HG03039 (cell line): Measurements from ENCODE around the gene MEIS2.

Source experiments
- ATAC-seq: cut with Tn5 transposase; IDR thresholded peaks from one replicate; pipeline ENCODE4 v1.9.1; 2021; ENCODE audit warnings: mild to moderate bottlenecking, moderate library complexity; ENCODE audit not compliant: unreplicated experiment

MEIS2 gene

DNA sequence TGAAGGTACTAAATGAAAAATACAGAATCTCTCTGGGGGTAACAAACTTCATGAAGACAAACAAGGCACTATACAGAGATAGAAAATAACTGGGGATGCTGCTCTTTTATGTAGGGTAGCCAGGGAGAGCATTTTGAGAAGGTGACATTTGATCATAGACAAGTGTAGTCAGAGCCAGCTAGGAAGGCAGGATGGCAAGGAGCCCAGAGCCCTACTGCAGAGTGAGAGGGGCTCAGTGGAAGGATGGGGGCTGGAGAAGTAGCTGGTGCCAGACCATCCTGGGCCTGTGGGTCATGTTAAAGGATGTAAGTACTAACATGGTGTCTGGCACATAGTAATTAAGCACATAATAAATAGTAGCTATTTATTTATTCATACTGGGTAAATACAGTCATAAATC lies 133.6 kb downstream of the MEIS2 start:
- ATAC-seq, result no peak

DNA sequence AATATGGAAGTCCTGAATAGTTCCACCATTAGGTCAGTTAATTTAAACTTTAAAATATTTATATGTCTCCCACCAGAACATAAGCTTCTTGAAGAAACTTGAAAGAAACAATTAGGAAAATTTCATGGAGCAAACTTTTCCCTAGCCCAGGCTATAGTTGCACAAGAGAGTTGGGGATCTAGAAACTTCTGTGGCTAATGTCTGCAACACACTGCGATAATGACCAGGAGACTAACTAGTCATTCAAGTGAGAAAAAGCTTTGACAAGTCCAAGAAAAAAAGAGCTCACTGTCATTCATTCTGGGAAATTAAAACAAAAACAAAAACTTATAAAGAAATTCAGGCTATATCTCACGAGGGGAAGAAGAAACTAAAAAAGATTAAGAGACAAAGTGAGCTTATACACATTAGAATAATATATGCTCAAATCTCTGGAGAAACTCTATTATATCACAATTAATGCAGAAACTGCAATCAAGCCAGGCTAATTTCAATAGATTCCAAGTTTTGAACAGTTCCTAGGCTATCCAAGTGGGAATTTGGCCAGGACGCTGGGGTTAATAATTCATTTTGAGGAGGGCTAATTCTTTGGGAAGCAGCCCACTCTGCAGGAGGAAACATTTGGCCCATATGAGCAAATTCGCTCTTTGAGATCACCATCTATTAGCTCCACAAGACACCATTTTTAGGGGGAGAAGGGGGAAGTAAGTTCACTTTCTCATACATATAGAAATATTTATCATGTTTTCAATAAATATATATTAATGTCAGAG lies 134.6 kb downstream of the MEIS2 start:
- ATAC-seq, result no peak

DNA sequence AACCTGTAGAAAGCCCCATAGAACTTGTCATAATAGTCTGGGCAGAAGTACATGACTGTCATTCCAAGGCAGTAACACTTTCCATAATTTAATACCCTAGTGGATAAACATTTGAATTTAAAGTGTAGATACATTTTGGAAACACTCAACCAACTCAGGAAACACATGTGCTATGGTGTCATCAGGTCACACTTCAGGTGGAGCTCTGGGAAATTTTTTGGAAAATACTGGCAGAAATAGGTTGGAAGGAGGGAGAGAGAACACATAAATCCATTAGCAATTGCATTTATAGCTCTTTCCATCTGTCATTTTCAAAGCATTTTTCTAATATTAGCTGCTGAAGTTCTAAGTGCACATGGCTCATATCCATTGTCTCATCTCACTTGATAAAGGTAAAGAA lies 135.7 kb downstream of the MEIS2 start:
- ATAC-seq, result no peak

DNA sequence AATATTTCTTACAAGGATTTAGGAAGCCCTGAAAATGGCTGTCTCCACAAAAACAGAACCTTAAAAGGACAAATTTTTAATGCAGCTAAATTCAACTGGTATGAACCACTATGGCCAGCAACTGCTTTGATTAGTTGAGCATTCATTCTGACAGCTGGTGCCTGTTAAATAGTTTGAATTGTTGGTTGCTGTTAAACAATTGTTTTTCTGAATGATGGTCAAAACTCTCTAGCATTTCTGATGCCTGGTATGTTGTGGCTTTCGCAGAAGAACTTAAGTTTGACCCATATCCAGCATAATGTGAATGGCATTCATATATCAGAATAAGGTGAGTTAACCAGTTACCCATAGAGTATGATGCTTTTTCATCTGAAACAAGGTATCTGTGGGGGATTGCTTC lies 138.4 kb downstream of the MEIS2 start:
- no peak for ATAC-seq

DNA sequence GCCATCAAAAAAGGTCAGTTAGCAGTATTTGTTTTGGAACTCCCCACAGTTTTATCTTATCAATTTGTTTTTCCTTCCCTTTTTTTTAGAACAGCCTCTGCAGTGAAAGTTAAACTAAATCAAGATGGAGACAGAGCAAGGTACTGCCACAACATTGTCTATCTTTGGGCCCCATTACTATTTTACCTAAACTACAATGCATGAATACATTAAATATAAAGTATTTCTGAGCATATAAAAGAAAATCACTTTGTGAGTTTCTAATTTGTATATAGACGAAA lies 139.5 kb downstream of the MEIS2 start:
- ATAC-seq, result no peak

DNA sequence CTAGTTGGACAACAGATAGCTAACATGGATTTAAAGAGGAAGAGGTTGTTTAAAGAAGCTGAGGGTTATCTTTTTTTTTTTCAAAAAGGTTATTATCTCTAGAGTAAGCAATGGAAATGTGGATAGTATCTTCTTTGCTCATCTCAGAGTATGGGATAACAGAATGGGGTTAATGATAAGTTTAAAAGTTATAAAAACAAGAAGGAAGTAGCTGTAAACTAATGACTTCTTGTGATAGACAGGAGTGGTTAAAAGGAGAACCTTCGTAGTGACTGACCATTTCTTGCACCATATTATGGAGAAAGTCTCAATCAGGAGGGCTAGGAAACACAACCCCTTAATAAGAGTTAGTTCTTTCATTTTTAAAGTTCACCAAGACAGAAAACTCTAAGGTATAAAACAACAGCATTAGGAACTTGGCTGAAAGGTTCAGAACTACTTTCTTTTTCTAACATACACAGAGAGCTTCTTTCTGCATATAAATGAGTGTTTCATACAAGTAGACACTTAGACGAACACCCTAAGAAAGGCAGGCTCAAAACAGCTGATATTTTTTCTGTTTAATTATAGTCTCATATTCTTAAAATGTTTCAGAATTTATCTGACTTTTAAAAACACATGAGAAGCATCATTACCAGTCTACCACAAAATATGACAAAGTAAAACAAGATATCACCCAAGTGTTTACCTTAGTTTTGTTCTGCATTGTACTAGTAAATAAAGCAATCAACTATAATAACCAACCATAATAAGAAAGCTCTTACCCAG lies 140.0 kb downstream of the MEIS2 start:
- no peak for ATAC-seq

DNA sequence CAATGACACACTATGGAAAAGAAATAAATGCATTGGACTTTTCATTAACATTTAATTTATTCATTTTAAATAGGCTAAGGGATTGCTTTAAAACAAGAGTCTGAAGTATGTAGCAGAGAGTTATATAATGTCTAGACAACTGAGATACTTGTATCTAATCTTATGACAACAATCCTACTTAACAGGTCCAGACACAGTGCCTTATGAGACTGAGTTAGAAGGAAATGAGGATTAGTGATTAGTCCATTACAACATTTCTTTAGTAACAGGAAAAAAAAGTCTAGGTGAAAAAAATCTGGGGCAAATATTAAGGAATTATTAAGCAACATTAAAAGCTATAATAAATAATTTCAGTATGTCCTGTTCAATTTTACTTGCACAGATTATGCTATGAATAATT lies 140.6 kb downstream of the MEIS2 start:
- ATAC-seq, result no peak

DNA sequence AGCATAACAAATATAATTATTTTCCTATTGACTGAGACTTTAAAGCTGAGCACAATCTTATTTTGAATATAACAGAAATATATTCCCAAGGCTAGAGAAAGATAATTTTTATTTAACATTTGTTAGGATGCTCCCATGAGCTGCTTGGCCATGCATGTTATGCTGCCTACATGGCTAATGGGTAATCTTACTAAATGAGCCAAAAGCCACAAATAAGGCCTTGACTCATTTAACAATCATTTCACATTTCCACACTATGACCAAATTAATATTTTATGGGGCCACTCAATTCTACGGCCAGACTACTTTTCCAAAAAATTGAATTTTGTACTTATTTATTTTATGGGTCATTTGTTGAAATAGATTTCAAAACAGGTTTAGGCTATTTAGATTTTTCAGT lies 141.7 kb downstream of the MEIS2 start:
- ATAC-seq, result no peak

DNA sequence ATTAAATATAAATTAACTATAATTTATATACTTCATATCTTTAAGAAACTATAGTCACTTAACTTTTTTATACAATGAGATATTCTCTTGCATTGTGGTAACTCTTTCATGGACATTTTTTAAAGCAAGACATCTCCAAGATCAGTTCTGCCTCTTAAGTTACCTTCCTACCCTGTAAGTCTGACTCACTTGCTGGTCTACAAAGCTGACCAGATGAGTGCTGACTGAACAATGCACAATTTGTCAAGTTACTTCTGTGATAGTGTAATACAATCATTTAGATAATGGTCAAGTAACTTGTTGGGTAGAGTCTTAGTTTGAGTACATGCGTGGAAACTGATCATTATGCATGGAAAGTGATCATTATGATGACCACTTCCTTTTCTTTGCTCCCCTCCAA lies 145.9 kb downstream of the MEIS2 start:
- no peak for ATAC-seq

DNA sequence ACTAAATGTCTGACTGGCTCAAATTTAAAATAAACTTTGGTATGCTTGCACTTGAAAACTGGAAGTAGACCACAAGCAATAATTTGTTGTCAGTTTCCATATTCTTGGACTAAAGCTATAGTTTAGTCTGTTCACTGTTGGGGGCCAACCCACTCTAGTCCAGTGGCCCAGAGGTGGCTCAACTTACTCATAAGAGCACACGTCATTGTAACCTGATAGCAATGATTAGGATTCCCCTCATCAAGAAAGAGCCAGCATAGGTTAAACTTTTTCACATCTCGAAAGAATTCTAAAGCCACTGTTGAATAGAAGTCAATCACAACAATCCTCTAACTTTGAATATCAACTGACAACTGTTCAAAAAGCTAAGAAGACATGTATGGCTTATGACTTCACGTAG lies 147.0 kb downstream of the MEIS2 start:
- no peak for ATAC-seq

DNA sequence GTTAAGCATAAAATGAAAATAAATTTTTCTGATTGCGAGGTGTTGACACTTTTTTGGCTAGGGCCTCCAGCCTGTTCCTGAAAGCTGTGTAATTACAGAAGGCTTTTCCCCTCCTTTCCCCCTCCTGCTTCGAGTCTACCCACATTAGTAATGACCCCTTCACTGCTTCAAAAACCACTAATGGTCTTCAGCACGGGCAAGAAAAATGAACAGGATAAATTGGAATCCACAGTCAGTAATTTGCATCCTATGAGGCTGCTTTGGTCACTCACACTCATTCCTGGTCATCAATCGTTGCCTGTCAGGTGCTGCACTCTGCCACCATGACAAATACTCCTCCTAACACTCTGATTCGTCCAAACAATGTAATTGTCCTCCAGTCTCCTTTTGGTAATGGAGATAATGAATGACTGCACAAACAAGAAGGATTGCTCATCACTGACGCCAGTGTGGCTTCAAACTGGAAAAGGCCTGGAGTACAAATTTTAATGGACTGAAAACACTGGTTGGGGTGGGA lies 148.6 kb downstream of the MEIS2 start:
- no peak for ATAC-seq

DNA sequence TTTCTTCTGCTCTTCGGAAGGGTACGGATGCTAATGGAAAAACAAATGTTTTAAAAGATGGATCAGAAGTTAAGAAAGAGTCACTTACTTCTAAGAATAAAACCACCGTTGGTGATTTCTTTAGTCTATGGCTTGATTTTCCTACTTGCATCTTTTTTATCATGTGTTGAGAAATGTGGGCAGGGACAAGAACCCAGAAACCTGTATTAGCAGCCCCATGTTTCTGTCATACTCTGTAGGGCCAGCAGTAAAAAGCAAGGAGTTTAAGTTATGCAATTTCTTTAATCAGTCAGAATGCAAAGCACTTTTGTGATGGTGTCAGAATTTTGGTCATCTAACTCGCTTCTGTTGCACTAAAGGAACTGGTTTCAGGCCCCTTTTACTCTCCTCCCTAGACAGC lies 150.0 kb downstream of the MEIS2 start:
- ATAC-seq, result no peak

DNA sequence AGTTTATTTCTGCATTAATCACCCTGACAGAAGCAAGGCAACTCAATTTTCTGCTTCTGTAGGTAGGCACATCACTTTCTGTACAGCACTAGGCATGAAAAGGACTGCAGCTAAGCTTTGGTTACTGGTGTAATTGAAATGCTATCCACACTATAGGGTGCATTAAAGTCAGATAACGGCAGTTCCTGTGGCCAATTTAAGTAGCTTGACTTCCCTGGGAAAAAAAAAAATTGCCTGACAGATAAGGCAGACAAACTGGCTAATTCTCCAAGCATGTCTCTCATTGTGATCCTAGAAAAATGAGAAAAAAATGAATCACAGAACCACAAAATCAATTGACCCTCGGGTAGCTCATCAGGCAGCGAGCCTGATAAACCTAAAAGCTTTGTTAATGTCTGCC lies 151.4 kb downstream of the MEIS2 start:
- ATAC-seq, result no peak

DNA sequence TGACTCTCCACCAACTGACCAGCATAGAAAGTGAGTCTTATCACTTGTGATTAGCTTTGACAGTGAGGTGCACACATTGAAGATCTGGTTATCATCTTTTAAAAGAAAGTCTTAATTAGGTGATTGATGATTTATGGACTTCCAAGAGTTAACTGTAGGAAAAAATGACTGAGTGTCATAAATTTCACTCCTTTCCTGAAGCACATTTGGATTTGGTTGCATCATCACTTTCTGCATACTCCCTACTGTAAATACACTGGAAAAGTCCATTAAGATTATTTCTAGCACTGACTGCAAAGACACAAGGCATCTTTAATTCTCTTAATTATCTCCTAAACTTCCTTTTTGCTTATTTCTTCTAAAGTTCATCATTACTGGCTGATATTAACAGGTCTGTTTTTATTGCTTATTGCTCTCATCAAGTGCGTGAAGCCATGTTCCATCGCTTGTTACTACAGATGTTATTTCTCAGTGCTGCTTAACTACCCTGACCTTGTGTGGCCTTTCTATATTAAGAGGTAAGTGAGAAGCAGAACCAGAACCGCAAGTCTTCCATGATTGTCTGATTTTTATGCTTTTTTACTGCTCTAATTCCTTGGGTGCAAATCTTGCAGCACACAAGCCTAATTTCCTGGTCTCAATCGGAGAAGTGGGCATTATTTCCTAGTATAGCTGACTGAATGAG lies 153.2 kb downstream of the MEIS2 start:
- ATAC-seq, result no peak

DNA sequence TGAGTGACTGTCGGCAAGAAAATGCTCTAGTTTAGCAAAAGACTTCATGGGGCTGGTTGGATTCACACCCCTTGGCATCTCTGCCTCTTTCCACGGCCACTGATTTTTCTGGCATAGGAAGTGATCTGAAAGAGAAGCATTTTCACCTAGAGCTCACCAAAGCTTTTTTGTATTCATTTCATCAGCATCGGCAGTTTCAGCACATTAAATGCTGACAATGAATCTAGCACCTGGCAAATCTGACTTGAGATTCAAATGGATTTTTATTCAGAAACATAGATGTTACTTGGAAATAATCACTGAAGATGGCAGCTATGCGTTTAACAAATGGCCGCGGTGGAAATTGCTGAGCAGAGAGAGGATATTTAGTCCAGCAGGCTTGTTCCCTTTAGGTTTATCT lies 155.9 kb downstream of the MEIS2 start:
- no peak for ATAC-seq

DNA sequence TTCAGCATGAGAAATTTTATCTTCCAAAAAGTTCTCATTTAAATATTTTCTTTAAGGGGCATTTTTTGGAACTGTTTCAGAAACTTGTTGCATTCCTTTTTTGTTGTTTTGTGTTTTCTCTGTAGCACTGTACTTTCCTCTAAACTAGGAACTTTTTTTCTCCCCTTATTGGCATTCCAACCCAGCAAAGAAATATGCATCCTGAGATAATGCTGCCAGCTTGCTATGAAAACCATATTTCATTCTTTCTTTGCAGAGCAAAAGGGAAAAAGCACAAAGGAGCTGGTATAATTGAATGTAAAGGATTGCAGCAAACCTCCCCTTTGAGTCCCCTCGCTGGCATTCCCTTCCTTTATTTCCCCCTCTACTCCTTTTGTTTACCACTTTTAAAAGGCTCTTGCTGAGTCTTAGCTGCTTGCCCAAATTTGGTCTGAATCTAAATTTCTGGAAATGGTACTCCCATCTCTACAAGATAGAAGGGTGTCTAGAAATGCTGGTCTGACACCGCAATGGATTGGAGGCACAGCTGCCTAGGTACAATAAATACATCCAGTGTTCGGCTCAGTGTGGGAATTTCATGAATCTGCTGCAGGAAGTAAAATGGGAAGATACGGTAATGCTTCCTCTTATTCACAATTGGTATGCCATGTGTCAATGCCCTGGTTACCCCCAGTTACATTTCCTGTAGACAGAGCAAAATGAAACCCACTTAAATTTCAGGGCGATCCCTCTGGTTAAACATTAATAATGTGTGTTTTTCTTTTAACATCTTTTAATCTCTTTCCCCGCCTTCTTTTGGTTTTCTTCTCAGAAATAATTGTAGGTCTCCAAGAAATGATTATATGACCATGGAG lies 156.6 kb downstream of the MEIS2 start:
- ATAC-seq, result no peak

DNA sequence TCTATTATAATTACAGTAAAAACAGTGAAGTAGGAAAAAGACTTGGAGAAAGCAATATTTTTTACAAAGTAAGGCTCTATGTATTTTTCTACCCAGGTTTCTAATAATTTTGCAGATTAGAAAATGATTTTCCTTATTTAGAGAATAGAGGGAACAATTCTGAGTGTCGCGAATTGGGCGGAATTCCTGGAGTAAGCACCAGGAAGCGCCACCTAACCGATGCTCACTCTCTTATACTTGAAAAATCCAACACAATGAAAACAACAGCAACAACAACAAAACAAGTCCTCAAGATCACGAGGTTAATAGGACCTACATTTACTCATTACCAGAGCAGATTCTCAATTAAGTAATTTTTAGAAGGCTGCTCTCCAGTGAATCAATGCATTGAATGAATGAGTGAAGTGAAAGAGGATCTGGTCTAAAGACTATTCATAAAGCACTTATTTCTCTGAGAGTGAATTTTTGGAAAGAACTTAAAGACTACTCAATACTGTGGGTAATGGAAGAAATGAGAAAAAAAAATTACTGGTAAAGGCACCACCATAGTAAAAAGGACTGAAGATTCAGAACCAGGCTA lies 158.0 kb downstream of the MEIS2 start:
- no peak for ATAC-seq

DNA sequence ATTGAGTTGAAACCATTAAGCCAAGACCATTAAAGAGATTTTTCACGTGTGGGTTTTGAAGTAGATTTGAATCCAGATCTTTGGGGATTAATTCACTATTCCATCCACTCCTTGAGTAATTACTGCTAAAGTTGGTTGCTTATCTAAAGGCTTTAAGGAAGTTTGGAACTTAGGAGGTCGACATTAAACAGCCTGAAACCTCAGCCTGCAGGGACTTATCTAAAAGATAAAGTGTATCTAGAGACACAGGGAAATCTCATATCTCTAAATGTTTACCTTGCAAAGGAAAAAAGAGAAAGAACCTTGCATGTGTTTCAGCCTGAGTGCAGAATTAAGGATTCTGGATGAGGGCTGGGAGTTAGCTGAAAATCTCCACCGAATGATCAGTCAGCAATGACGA lies 158.6 kb downstream of the MEIS2 start:
- ATAC-seq, result no peak

DNA sequence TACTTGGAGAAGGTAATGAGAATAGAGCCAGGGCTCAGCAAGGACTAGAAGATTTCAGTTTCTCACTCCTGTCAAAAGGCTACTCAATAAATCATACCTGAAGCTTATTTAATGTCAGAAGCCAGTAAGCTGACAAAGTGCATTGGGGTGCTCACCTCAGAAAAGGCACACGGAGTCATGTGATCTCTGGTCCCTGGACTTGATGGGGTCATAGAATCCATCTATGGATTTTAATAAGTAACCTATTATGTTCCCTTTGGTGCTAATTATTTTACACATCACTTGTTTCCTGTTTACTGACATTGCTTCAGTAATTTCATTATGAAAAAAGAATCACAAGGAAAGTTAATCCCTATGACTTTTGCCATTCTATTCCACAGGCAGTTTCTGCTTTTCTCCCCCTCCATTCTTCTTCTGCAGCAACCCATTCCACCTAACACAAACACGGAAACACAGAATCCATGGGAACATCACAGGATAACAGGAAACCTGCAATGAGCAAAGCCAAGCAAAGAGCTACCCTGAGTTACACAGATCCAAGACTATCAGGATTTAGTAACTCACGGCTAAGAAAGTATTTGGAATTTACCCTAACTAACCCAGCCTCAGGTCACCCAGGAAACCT lies 159.6 kb downstream of the MEIS2 start:
- ATAC-seq, result no peak

DNA sequence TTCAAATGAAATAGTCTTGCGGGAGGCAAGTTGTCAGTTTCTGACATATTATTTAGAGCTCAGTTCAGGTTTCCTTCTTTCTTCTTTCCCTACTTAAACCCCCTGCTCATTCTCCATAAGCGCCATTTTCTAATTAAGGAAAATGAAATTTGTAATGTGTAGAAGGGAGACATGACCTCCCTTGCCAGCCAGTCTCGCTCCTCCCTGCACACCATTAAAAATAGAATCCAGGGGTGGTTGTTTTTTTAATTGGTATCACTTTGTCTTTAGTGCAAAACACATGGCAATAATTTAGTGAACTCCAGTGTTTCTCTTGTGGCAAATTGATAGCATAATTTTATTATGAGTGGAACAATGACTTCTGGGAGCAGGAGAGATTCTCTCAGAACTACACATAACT lies 160.1 kb downstream of the MEIS2 start:
- ATAC-seq, result no peak
